GM19099 (cell line): Measurements from ENCODE around the gene PTRH1.

ENCODE experiments used
- POLR2A ChIP-seq: IDR thresholded peaks from 3 replicates; pipeline ENCODE4 v1.6.1; 2011; ENCODE audit warnings: low read depth; ENCODE audit not compliant: insufficient read length; ENCODE audit errors: extremely low read depth

The PTRH1 gene, protein sequence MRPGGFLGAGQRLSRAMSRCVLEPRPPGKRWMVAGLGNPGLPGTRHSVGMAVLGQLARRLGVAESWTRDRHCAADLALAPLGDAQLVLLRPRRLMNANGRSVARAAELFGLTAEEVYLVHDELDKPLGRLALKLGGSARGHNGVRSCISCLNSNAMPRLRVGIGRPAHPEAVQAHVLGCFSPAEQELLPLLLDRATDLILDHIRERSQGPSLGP

DNA sequence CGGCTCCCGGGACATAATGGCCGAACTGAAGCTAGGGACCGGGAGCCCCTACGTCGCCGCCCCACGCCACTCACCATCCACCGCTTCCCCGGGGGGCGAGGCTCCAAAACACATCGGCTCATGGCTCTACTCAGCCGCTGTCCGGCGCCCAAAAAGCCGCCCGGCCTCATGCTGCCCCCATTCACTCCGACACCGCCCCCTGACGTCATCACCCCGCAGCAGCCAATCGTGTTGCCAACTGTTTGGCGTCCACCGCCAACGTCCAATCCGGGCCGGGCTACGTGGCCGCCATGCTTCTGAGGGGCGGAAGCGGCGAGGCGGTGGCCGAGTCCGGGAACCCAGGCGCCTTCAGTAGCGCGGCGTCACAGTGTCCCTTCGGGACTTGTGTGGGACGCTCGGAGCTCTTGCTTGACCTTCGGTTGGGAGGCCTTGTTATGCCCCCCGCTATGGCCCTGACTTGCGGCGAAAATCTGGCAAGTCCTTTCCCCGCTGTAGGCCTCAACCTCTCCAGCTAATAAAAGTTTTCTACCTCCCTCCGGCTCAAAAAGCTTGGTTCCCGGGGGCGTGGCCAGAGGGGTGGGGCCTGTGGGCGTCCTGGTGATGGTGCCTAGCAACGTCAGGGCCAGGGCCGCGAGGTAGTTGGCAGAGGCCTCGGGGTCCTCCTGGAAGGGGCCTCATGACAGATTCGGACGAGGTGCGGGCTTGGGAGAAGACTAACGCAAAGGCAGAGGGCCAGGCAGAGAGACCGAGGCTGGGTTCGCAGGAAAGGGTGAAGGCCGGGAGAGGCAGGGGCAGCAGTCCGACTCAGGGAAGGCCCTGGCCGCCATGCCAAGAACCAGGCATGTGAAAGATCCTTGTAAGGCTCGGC is at the start of gene PTRH1, which contains the start of gene TTC16:
Gene PTRH1, minus strand, starts transcription at position 194 of the 868 bp plus-strand sequence. Its CDS starts 24 bp downstream, at position 170.
Gene TTC16, plus strand, starts transcription at position 610 of the 868 bp plus-strand sequence. Its CDS starts 67 bp downstream, at position 677.
- peak; percentile 40 for TF ChIP-seq POLR2A

DNA sequence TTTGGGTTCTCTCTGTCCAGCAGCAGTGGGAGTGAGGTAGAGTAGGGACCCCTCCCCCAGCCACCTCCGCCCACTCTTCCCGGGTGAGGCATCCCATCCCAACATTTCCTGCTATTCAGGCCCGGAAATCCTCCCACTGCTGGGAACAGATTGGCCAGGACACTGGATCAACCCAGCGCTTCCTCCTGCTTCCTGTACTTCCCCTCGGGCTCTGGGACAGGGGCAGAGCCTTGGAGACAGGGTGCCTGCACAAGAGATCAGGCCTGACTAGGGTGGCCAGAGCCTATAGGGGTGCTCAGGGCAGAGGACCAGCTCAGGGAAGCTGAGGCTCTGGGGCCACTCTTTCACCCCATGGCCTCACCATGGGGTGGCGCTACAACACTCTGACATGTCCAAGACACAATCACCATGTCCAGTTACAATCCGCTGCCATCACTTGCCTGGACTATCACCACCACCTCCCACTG is 48.5 kb upstream of the PTRH1 start:
- TF ChIP-seq POLR2A, result no peak

DNA sequence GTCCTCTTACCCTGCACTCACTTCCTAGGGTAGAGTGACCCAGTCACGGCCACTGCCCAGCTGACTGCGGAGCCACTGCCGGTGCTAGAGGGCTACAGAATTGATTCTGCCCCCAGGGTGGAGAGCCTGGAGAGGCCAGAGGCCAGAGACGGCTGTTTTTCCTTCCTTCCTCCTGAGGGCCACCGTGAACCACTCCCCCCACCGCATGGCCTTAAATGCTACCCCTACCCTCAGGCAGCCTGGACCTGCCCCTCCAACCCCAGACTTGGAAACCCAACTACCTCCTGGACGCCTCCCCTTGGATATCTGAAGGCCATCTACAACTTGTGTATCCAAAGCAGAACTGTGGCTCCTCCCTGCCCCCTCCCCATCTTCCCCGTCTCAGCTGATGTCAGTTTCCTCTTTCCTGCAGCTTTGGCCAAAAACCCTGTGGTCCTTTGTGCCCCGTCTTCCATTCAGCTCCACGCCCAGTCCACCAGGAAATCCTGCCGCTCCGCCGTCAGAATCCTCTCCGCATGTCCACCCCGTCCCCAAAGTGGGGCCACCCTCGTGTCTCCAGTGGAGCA is 46.7 kb upstream of the PTRH1 start:
- TF ChIP-seq POLR2A, result no peak

DNA sequence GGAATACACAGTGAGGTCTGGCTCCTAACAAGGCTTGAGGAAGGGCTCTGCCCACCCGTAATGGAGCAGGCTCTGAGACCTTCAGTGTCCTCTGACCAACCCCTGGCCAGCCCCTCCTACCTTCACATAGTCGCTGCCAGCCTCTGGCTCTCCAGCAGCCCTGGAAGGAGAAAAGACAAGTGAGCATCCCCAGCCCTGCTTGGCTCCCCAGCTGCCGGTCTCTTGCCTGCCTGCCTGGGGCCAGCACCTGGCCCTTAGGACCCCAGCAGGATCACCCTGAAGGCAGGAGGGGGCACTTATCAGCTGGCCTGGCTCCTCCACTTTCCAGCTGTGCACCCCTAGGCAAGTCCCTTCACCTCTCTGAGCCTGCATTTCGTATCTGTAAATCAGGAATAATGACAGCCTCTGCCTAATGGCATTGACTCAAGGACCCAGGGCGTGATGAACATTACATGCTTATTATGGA is 46.1 kb upstream of the PTRH1 start:
- no peak for TF ChIP-seq POLR2A

DNA sequence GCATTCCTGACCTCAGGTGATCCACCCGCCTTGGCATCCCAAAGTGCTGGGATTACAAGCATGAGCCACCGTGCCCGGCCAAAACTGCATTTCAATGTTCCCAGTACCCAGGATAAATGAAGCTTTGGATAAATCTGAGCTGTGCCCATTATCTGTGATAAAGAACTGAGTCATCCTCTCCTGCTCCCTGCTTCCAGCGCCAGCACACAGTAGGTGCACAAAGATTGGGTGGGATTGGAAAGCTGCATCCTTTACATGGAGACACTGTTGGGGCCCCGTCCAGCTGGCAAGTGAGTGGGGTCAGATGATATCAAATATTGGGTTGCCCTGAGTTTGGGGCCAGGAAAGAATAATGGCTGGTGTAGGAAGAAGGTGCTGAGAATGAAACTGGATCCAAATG is 45.6 kb upstream of the PTRH1 start:
- TF ChIP-seq POLR2A, result no peak

DNA sequence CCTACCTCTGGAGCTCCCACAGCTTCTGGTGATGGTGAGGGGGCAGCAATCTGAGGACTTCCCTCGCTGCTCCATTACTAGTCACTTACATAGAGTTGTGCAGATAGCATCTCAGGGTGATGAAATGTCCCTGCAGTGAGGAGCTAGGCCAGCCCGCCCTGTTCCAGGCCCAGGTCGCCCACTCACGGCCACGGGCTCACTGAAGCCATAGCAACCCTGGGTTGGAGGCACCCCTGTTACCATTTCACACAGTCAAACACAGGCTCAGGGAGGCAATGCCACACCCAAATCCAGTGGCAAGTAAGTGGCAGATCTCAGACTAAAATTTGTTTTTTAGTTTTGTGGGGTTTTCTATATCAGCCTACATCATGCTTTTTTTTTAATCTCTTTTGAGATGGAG is 43.4 kb upstream of the PTRH1 start:
- no peak for TF ChIP-seq POLR2A

DNA sequence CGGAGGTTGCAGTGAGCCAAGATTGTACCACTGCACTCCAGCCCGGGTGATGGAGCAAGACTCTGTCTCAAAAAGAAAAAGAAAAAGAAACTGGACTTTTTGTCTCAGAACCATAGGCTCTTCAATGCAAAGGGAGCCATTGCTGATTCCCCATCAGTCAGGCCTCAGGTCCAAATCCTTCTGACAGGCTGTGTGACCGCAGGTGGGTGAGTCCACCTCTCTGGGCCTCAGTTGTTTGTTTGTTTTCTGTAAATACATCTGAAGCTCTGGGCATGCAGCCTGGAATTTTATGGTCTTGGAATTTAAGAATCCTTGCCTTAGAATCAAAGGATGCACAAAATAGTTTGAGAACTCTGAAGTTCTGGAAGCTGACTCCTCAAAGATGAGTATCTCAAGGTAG is 40.8 kb upstream of the PTRH1 start:
- TF ChIP-seq POLR2A, result no peak

DNA sequence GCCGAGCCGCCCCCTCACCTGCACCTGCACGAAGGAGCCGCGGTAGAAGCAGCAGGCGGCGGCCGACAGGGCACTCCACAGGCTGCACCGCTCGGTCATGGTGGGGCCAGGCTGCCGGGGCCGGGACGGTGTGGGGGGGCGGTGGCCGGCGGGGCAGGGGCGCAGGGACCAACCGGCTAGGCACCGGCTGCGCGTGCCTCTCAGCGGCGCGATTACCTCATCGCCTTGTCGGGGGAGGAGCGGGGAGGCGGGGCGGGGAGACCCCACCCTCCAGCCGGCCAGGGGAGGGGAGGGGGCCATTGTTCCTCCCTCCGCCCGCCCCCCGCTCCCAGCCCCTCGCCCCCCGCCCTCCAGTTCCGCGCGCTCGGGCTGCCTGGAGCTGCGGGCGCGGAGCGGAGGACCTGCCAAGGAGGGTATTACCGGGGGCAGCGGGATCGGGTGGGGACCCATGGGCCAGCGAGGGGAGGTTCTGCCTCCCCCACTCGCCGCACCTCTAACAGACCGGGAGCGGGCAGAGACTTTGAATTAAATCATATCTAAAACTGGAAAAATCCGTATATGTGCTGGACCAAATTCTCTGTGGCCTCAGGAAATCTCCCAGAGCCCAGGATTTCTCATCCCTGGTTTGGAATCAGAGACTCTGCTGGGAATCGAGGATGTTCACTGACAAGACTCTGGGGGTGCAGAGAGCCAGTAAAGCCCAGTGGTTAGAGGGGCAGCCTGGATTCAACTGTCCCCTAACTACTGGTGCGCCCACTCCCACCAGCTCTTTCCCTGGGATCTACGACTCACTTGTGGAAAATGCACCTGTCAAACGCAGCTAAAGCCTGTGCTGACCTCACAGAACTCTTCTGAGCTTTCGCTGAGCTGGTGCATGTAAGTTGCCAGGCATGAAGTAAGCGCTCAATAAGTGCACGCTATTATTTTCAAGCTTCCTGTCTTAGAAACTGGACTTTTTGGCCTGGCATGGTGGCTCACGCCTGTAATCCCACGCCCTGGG is 39.9 kb upstream of the PTRH1 start:
- TF ChIP-seq POLR2A, result no peak

DNA sequence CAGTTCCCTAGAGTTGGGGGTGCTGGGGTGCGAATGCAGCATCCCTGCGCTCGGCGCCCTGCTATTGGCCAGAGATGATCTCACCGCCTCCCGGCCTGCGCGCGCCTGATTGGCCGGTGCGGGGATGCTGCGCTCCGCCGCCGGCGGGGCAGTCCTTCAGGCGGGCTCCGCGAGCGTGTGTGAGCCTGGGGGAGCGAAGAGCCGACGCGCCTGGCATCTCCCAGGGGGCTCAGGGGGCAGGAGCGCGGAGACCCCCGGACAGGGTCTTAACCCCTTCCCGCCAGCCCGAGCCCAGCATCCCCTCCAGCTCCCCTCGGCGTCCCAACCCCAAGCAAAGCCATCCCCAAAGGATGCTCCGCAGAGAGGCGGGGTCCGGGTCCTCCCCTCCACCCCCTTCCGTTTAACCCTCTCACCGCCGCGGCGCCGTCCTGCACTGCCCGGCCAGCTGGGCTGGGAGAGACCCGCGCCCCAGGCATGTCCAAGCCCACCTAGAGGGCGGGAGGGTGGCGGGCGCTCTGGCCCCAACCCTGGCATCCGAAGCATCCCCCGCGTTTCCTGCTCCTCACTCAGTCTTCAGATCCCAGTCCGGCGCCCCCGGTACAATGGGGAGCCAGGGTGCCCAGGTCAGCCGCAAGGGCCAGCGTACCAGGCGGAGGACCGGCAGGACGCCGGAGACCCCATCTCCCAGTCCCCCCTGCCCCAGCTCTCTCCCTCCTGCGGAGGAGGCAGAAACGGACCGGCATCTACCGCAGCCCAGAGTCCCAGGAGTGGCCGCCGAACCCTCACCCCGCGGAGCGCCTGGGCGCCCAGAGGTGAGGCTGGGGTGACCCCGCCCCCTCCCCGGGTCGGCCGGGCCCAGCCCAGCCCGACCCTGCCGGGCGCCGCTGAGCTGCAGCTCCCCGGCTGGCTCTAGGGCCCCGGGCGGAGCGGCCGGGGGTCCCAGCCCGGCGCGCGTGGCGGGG is 38.9 kb upstream of the PTRH1 start:
- no peak for TF ChIP-seq POLR2A

DNA sequence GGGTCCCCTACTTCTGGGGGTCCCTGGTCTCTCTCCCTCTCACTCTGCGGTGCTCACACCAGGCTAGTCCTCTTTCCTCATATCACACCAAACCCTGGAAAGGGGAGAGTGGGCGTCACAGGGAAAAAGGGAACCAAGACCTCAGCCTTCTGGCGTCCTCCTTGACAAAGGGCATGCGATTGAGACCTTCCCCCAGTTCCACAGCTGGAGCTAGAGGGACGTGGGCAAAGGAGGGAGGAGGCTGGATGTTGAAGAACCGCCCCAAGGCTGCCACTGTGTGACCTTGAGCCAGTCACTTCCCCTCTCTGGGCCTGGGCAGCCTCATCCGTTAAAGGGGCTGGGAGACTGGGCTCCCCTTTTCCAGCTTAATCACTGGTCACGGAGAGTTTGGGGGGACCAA is 38.2 kb upstream of the PTRH1 start:
- TF ChIP-seq POLR2A, result no peak

DNA sequence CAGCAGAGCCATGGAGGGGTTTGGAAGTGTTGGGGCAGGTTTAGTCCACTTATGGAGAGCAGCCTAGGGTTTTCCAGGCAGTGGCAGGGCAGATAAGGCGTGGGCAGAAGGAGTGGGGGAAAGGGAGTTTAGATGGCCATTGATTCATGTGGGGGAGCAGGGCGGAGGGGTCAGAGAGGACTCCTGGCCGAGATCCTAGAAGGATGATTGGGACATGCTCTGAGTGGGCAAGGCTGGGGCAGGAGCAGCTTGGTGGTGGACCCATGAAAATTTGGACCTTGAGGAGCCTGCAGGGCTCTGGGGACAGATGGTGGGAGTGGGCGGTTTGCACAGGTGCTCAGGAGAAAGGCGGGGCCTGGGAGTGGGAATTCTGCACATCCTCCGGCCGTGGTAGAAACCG is 37.7 kb upstream of the PTRH1 start:
- TF ChIP-seq POLR2A, result no peak

DNA sequence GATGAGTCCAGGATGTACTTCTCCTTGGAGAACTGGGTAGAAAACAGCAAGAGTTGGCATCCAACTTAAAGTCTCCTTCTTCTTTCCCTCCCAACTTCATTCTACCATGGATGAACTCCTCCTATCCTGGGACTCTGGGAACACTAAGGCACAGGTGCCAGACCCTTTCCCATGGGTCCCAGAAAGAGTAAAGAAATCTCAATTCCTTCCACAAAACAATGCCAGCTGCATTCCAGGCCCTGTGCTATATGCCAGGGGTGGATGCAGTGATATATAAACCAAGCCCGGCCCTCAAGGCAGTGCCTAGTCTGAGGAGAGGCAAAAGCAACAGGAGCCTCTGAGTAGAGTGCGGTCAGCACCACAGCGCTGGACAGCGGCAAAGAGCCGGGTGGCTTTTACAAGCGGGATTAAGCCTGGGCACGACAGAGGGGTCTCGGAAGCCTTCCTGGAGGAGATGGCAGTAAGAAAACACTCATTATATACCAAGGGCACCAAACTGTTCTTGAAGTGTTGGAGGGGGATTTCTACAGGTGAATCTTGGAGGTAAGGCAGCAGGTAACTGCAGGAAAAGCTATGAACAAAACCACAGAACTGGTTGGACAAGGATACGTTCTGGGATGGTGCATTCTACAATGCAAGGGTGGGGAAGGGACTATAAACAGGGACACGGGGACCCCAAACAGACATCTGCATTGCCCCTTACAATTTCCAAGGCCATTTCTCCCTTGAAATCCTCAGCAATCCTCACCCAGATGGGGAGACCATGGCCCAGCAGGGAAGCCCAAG is 36.0 kb upstream of the PTRH1 start:
- no peak for TF ChIP-seq POLR2A
